OCI-LY3 (cell line): ENCODE results near the gene PATZ1.
"Not testable (repeated sequence)": the region's sequence is repeated elsewhere in the genome, so short reads cannot be mapped to it uniquely, and the experiment has no call there.

ENCODE experiments used
- H2AFZ ChIP-seq: fragments of 200-600, 300-600 bp; shearing (Covaris generic); 2 replicates; pipeline ENCODE4 v1.6.0; 2014; ENCODE audit warnings: antibody characterized with exemption, low read depth, low read length
- H3K27ac ChIP-seq: fragments of 200-600, 300-600 bp; sonication (generic); 2 replicates; pipeline ENCODE4 v1.5.1; 2014; ENCODE audit warnings: mild to moderate bottlenecking, low read length, moderate library complexity, mixed read lengths
- H3K27me3 ChIP-seq: fragments of 200-600, 300-600 bp; sonication (generic); 2 replicates; pipeline ENCODE4 v1.6.1; 2014; ENCODE audit warnings: low read depth, low read length, mixed read lengths
- H3K36me3 ChIP-seq: fragments of 200-600, 300-600 bp; sonication (generic); replicated peaks from 2 replicates; pipeline ENCODE3; 2014; ENCODE audit warnings: low read depth, low read length, mixed read lengths
- H3K4me1 ChIP-seq: fragments of 300-600, 200-600 bp; sonication (generic); 2 replicates; pipeline ENCODE4 v1.6.1; 2014; ENCODE audit warnings: low read length, mixed read lengths
- H3K4me2 ChIP-seq: fragments of 200-600, 300-600 bp; sonication (generic); 2 replicates; pipeline ENCODE4 v1.6.1; 2014; ENCODE audit warnings: low read length, mixed read lengths
- H3K4me3 ChIP-seq: fragments of 300-600, 200-600 bp; sonication (generic); 2 replicates; pipeline ENCODE4 v1.5.1; 2014; ENCODE audit warnings: antibody characterized with exemption, mild to moderate bottlenecking, low read length, moderate library complexity
- H3K79me2 ChIP-seq: fragments of 300-600, 200-600 bp; shearing (Covaris generic); 2 replicates; pipeline ENCODE4 v1.6.1; 2014; ENCODE audit warnings: mild to moderate bottlenecking, low read length, mixed read lengths
- H3K9ac ChIP-seq: fragments of 300-600, 200-600 bp; shearing (Covaris generic); 2 replicates; pipeline ENCODE4 v1.6.0; 2014; ENCODE audit warnings: mild to moderate bottlenecking, low read length, moderate library complexity
- H3K9me3 ChIP-seq: fragments of 200-600, 300-600 bp; shearing (Covaris generic); 2 replicates; pipeline ENCODE4 v1.6.1; 2014; ENCODE audit warnings: low read length, mixed read lengths; ENCODE audit not compliant: insufficient read depth
- H4K20me1 ChIP-seq: fragments of 200-600, 300-600 bp; sonication (generic); 2 replicates; pipeline ENCODE4 v1.6.1; 2016; ENCODE audit warnings: low read length, mixed read lengths; ENCODE audit not compliant: insufficient read depth
- CTCF ChIP-seq: fragments of 200-600, 300-600 bp; sonication (generic); IDR thresholded peaks from 2 replicates; pipeline ENCODE4 v1.5.1; 2014; ENCODE audit warnings: antibody characterized with exemption, low read length, low read depth
- EZH2phosphoT487 ChIP-seq: fragments of 200-600 bp; shearing (Covaris generic); IDR thresholded peaks from 2 replicates; pipeline ENCODE4 v1.6.1; 2018; ENCODE audit warnings: antibody characterized with exemption, mixed run types, low read depth

The PATZ1 gene

GRCh38 chr22:31349960-31350359 is 3.8 kb upstream of the PATZ1 start:
- H3K9me3 ChIP-seq: no peaks in the 10 kb centered on the region
- H3K27ac ChIP-seq: no peak overlapping the region
- TF ChIP-seq CTCF (no peak), EZH2phosphoT487 (no peak)
- no peak overlapping the region for H3K9ac ChIP-seq
- H4K20me1 ChIP-seq: peaks cover 7% of the 10 kb centered on the region
- H3K4me2 ChIP-seq: no peak overlapping the region
- H3K4me1 ChIP-seq: peaks cover 9% of the 10 kb centered on the region
- H3K79me2 ChIP-seq: peaks cover 17% of the 10 kb centered on the region
- no peak overlapping the region for H3K4me3 ChIP-seq
- H3K36me3 ChIP-seq: peaks cover 3% of the 10 kb centered on the region
- H2AFZ ChIP-seq: no peak overlapping the region
- no peaks in the 10 kb centered on the region for H3K27me3 ChIP-seq

- Histone ChIP-seq H3K27ac (no peak overlapping the region), H3K4me2 (no peak overlapping the region)
- TF ChIP-seq EZH2phosphoT487 (no peak), CTCF (no peak)
Measured at GRCh38 chr22:31348766-31349165, 2.6 kb upstream of the PATZ1 start.

GRCh38 chr22:31348009-31348337 is 1.8 kb upstream of the PATZ1 start:
- Histone ChIP-seq H3K27ac (peak overlapping the region; percentile 75), H3K79me2 (peaks cover 37% of the 10 kb centered on the region), H2AFZ (peak overlapping the region; percentile 48; the same call in 1 of the 2 replicates), H3K9ac (peak overlapping the region; percentile 86), H3K4me2 (peak overlapping the region; percentile 90), H3K4me1 (peaks cover 25% of the 10 kb centered on the region), H3K36me3 (peaks cover 23% of the 10 kb centered on the region), H3K4me3 (peak overlapping the region; percentile 77), H4K20me1 (peaks cover 27% of the 10 kb centered on the region)
- H3K27me3 ChIP-seq, H3K9me3 ChIP-seq: not testable (repeated sequence)

More at GRCh38 chr22:31348766-31349165, 2.6 kb upstream of the PATZ1 start:
- no peaks in the 10 kb centered on the region for H3K9me3 ChIP-seq
- no peak overlapping the region for H3K4me3 ChIP-seq
- H3K79me2 ChIP-seq: peaks cover 29% of the 10 kb centered on the region
- no peak overlapping the region for H3K9ac ChIP-seq
- no peak overlapping the region for H2AFZ ChIP-seq
- H3K4me1 ChIP-seq: peaks cover 21% of the 10 kb centered on the region
- H3K36me3 ChIP-seq: peaks cover 15% of the 10 kb centered on the region
- H4K20me1 ChIP-seq: peaks cover 19% of the 10 kb centered on the region
- H3K27me3 ChIP-seq: no peaks in the 10 kb centered on the region

- Histone ChIP-seq H3K27ac (peak overlapping the region; percentile 75), H3K36me3 (peaks cover 28% of the 10 kb centered on the region), H3K9ac (peak overlapping the region; percentile 86), H4K20me1 (peaks cover 32% of the 10 kb centered on the region), H3K4me1 (peaks cover 25% of the 10 kb centered on the region), H3K4me2 (peak overlapping the region; percentile 90), H3K4me3 (peak overlapping the region; percentile 77), H3K79me2 (peaks cover 42% of the 10 kb centered on the region), H3K27me3 (no peaks in the 10 kb centered on the region), H2AFZ (peak overlapping the region; percentile 48; the same call in 1 of the 2 replicates), H3K9me3 (no peaks in the 10 kb centered on the region)
- TF ChIP-seq EZH2phosphoT487 (no peak), CTCF (no peak)
Measured at GRCh38 chr22:31347251-31348008, 1.3 kb upstream of the PATZ1 start.
